SK-N-SH (cell line): ENCODE measurements around the gene XRN2. TPM values are rescaled to one million over a fixed set of nuclear protein-coding genes. Genes with fewer than 3 reads are reported as not detected.

Experiments
- CTCF ChIA-PET: fragments of 300-600, 350-600 bp; formaldehyde crosslinking; extraction: SDS; loops from one replicate; lab custom pipeline; 2021; lab: Yijun Ruan, JAX
- POLR2A ChIA-PET: fragments of 350-600 bp; sonication (Branson Sonifier 250); formaldehyde crosslinking; extraction: SDS; loops from one replicate; lab custom pipeline; 2020; ENCODE audit warnings: antibody characterized with exemption, inconsistent platforms; lab: Yijun Ruan, JAX
- DNase-seq: peaks from one replicate; pipeline ENCODE4 v3.0.0; 2012
- H2AFZ ChIP-seq: fragments of 200-600 bp; sonication (generic); 2 replicates; pipeline ENCODE4 v1.8.1; 2016; ENCODE audit warnings: antibody characterized with exemption, mild to moderate bottlenecking, low read depth
- H3F3A ChIP-seq: fragments of 200-600 bp; sonication (generic); replicated peaks from 2 replicates; pipeline ENCODE3; 2016; ENCODE audit warnings: antibody characterized with exemption, mild to moderate bottlenecking; ENCODE audit not compliant: insufficient read depth
- H3K27ac ChIP-seq, 2 experiments: fragments of 200-500 bp in 1 of 2; fragments of 200-600 bp in 1 of 2; sonication (Bioruptor generic) in 1 of 2; sonication (generic), shearing (Covaris generic) in 1 of 2; 2 replicates each; pipeline versions ENCODE4 v1.5.1 to v1.6.1; 2014 to 2016; ENCODE audit warnings: low read depth in 2 of 2, inconsistent platforms in 1 of 2, low read length in 1 of 2, mild to moderate bottlenecking in 1 of 2, mixed read lengths in 1 of 2
- H3K27me3 ChIP-seq: fragments of 200-600 bp; sonication (generic), shearing (Covaris generic); 2 replicates; pipeline ENCODE4 v1.6.1; 2016; ENCODE audit warnings: mixed run types; ENCODE audit not compliant: insufficient read depth
- H3K36me3 ChIP-seq, 2 experiments: fragments of 200-500 bp in 1 of 2; fragments of 200-600 bp in 1 of 2; sonication (Bioruptor generic) in 1 of 2; sonication (generic) in 1 of 2; replicated peaks in 1 of 2; 2 replicates each; pipeline versions ENCODE3 to v1.5.1; 2014 to 2016; ENCODE audit warnings: low read length in 1 of 2, mild to moderate bottlenecking in 1 of 2; ENCODE audit not compliant: insufficient read depth in 2 of 2, control insufficient read depth in 1 of 2
- H3K4me1 ChIP-seq, 2 experiments: fragments of 200-500 bp in 1 of 2; fragments of 200-600 bp in 1 of 2; sonication (Bioruptor generic) in 1 of 2; sonication (generic), shearing (Covaris generic) in 1 of 2; 2 replicates each; pipeline versions ENCODE4 v1.5.1 to v1.6.1; 2014 to 2016; ENCODE audit warnings: low read depth in 1 of 2, low read length in 1 of 2, mixed run types in 1 of 2; ENCODE audit not compliant: insufficient read depth in 2 of 2, control insufficient read depth in 1 of 2
- H3K4me2 ChIP-seq: fragments of 200-600 bp; sonication (generic), shearing (Covaris generic); 2 replicates; pipeline ENCODE4 v1.6.1; 2017; ENCODE audit warnings: mixed run types
- H3K4me3 ChIP-seq, 2 experiments: fragments of 200-500 bp in 1 of 2; fragments of 200-600 bp in 1 of 2; sonication (Bioruptor generic) in 1 of 2; sonication (generic), shearing (Covaris generic) in 1 of 2; 2 replicates each; pipeline versions ENCODE4 v1.5.1 to v1.8.1; 2014 to 2016; ENCODE audit warnings: low read depth in 2 of 2, inconsistent platforms in 1 of 2, low read length in 1 of 2, mild to moderate bottlenecking in 1 of 2, mixed read lengths in 1 of 2, moderate library complexity in 1 of 2
- H3K79me2 ChIP-seq: fragments of 200-600 bp; sonication (generic); 2 replicates; pipeline ENCODE4 v1.8.1; 2017; ENCODE audit warnings: mild to moderate bottlenecking; ENCODE audit not compliant: insufficient read depth
- H3K9ac ChIP-seq: fragments of 200-600 bp; sonication (generic); 2 replicates; pipeline ENCODE4 v1.6.1; 2017; ENCODE audit warnings: mixed run types
- H3K9me2 ChIP-seq: fragments of 200-600 bp; sonication (generic); 2 replicates; pipeline ENCODE4 v1.6.1; 2017; ENCODE audit warnings: mixed run types
- H3K9me3 ChIP-seq: fragments of 200-600 bp; sonication (generic); 2 replicates; pipeline ENCODE4 v1.6.1; 2017; ENCODE audit warnings: mixed run types, mild to moderate bottlenecking, moderate library complexity
- H4K20me1 ChIP-seq: fragments of 200-600 bp; sonication (generic); 2 replicates; pipeline ENCODE4 v1.6.1; 2017; ENCODE audit warnings: mild to moderate bottlenecking, mixed run types; ENCODE audit not compliant: insufficient read depth
- ELF1 ChIP-seq: IDR thresholded peaks from 2 replicates; pipeline ENCODE4 v1.4.0; 2012
- EP300 ChIP-seq, 2 experiments: IDR thresholded peaks; 2 replicates each; pipeline versions ENCODE4 v1.4.0 to v1.6.1; 2012; ENCODE audit warnings: borderline replicate concordance in 1 of 2, low read depth in 1 of 2, low read length in 1 of 2
- EZH2phosphoT487 ChIP-seq: fragments of 200-600 bp; sonication (generic); IDR thresholded peaks from 2 replicates; pipeline ENCODE4 v1.6.1; 2017; ENCODE audit warnings: low read depth, mixed run types, mild to moderate bottlenecking, antibody characterized with exemption, moderate library complexity, borderline replicate concordance
- FOSL2 ChIP-seq: IDR thresholded peaks from 2 replicates; pipeline ENCODE4 v1.4.0; 2012; ENCODE audit warnings: low read depth, mild to moderate bottlenecking, moderate library complexity, borderline replicate concordance
- FOXJ3 ChIP-seq: sonication (generic); formaldehyde crosslinking; IDR thresholded peaks from 2 replicates; pipeline ENCODE4 v1.5.1; 2020; ENCODE audit warnings: mild to moderate bottlenecking, missing genetic modification reagents
- FOXM1 ChIP-seq: IDR thresholded peaks from 2 replicates; pipeline ENCODE4 v1.4.0; 2012; ENCODE audit warnings: low read depth, mild to moderate bottlenecking
- GABPA ChIP-seq: IDR thresholded peaks from 2 replicates; pipeline ENCODE4 v1.4.0; 2012; ENCODE audit warnings: low read depth, mild to moderate bottlenecking
- IRF3 ChIP-seq: fragments of 150-350 bp; IDR thresholded peaks from 2 replicates; pipeline ENCODE4 v1.6.1; 2016; ENCODE audit warnings: mild to moderate bottlenecking, low read depth, low read length
- MAX ChIP-seq: IDR thresholded peaks from 2 replicates; pipeline ENCODE4 v1.4.0; 2012; ENCODE audit warnings: low read depth
- NFIC ChIP-seq: IDR thresholded peaks from 2 replicates; pipeline ENCODE4 v1.4.0; 2012; ENCODE audit warnings: borderline replicate concordance
- NRF1 ChIP-seq: IDR thresholded peaks from 2 replicates; pipeline ENCODE4 v1.6.1; 2012; ENCODE audit warnings: low read depth, mild to moderate bottlenecking, low read length
- PBX3 ChIP-seq: IDR thresholded peaks from 2 replicates; pipeline ENCODE4; 2012
- RAD21 ChIP-seq: IDR thresholded peaks from 2 replicates; pipeline ENCODE4 v1.6.1; 2012; ENCODE audit warnings: mild to moderate bottlenecking, low read length
- RCOR1 ChIP-seq: fragments of 150-350 bp; IDR thresholded peaks from 2 replicates; pipeline ENCODE4 v1.6.1; 2017; ENCODE audit warnings: antibody characterized with exemption, low read length
- REST ChIP-seq: IDR thresholded peaks from 2 replicates; pipeline ENCODE4 v1.6.1; 2012; ENCODE audit warnings: mild to moderate bottlenecking, low read depth, low read length, moderate library complexity
- RXRA ChIP-seq: IDR thresholded peaks from 2 replicates; pipeline ENCODE4 v1.4.0; 2012; ENCODE audit warnings: low read depth, mild to moderate bottlenecking, borderline replicate concordance
- SIN3A ChIP-seq: IDR thresholded peaks from 2 replicates; pipeline ENCODE4 v1.6.1; 2012; ENCODE audit warnings: low read depth, mild to moderate bottlenecking, low read length, moderate library complexity, borderline replicate concordance
- SMC3 ChIP-seq: IDR thresholded peaks from 2 replicates; pipeline ENCODE4 v1.6.1; 2012; ENCODE audit warnings: low read depth, low read length, improper control_type of control experiment
- TCF12 ChIP-seq: IDR thresholded peaks from 2 replicates; pipeline ENCODE4 v1.4.0; 2012
- USF2 ChIP-seq: fragments of 150-350 bp; IDR thresholded peaks from 2 replicates; pipeline ENCODE4 v1.6.1; 2017; ENCODE audit warnings: antibody characterized with exemption, low read length, low read depth, borderline replicate concordance
- YY1 ChIP-seq: IDR thresholded peaks from 2 replicates; pipeline ENCODE4 v1.4.0; 2012; ENCODE audit warnings: low read depth, mild to moderate bottlenecking
- WGBS: methylation state at CpG from one replicate; pipeline ENCODE4 v1.1.6; 2017; ENCODE audit warnings: low lambda C conversion rate; 5-methylcytosine and 5-hydroxymethylcytosine counted together
- polyA plus RNA-seq, 3 experiments: library from polyadenylated mRNA; depleted of rRNA; stranded (reverse); fragments of >200 nt; gene quantifications; 2 replicates each; pipeline ENCODE4 v1.2.3, GENCODE V29; 2012
- TF ChIP-seq, protein P1 (sequence below): IDR thresholded peaks from 2 replicates; pipeline ENCODE4 v1.4.0; 2012; ENCODE audit warnings: low read depth, borderline replicate concordance

Gene XRN2
- polyA plus RNA-seq, 1 of the 3 experiments (the other 2 are of a cell fraction), result 44.5 TPM

GRCh38 chr20:21303061-21303871 is at the start of gene XRN2 (continued):
- TF ChIP-seq REST (no peak), RCOR1 (no peak), MAX (peak; percentile 98), TCF12 (no peak), GABPA (peak; percentile 89), FOXJ3 (CRISPR knock-in tag) (no peak), NRF1 (no peak), SMC3 (no peak), RXRA (no peak), EP300 (IDR thresholded peaks at IDR 0.05; ENCODE audit: borderline replicate concordance in 1 of 2, low read depth in 1 of 2, low read length in 1 of 2) (no peak), EZH2phosphoT487 (no peak), FOXM1 (no peak)
- TF ChIP-seq, all 33 proteins: peak for 12

DNA sequence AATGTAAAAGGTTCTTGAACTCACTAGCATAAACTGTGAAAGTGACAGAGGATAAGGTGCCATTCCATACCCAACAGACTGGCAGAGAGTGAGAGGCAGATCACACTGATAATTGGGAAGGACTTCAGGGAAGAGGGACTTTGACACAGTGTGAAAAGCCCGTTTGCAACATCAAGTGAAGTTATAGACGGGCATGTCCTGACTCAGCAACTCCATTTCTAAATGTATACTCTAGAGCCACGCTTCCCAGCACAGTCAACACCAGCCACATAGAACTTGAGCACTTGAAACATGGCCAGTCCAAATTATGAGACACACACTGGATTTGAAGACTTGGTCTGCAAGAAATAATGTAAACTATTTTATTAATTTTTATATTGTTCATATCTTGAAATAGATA is 45.9 kb upstream of the XRN2 start:
- H2AFZ ChIP-seq, result no peak overlapping the region
- no peaks in the 10 kb centered on the region for H4K20me1 ChIP-seq
- H3K36me3 ChIP-seq, result no peaks in the 10 kb centered on the region
- no peak overlapping the region for H3K9ac ChIP-seq
- no peak overlapping the region for H3K4me3 ChIP-seq
- H3K4me1 ChIP-seq, result no peaks in the 10 kb centered on the region
- H3K4me2 ChIP-seq, result no peak overlapping the region
- POLR2A ChIA-PET, result no interaction called here
- H3K79me2 ChIP-seq, result no peaks in the 10 kb centered on the region
- H3K9me3 ChIP-seq, result no peaks in the 10 kb centered on the region
- CTCF ChIA-PET, result interaction anchor here (1.3 kb wide), 1 partner anchor 22 kb away, joined by 5 read pairs; no protein-coding TSS in a partner anchor
- no peak overlapping the region for H3K27ac ChIP-seq
- no peaks in the 10 kb centered on the region for H3K27me3 ChIP-seq
- H3K9me2 ChIP-seq, result no peaks in the 10 kb centered on the region
- no peaks in the 10 kb centered on the region for H3F3A ChIP-seq
- no peak for DNase-seq
- 37% methylated on average over 3 of the region's 3 CpGs for WGBS
- no peak for TF ChIP-seq USF2
- TF ChIP-seq FOSL2, result no peak
- no peak for TF ChIP-seq ELF1
- no peak for TF ChIP-seq PBX3
- TF ChIP-seq GABPA, result no peak
- no peak for TF ChIP-seq NFIC
- no peak for TF ChIP-seq RAD21
- TF ChIP-seq SIN3A, result no peak
- TF ChIP-seq IRF3, result no peak
- no peak for TF ChIP-seq RXRA
- TF ChIP-seq, protein P1, sequence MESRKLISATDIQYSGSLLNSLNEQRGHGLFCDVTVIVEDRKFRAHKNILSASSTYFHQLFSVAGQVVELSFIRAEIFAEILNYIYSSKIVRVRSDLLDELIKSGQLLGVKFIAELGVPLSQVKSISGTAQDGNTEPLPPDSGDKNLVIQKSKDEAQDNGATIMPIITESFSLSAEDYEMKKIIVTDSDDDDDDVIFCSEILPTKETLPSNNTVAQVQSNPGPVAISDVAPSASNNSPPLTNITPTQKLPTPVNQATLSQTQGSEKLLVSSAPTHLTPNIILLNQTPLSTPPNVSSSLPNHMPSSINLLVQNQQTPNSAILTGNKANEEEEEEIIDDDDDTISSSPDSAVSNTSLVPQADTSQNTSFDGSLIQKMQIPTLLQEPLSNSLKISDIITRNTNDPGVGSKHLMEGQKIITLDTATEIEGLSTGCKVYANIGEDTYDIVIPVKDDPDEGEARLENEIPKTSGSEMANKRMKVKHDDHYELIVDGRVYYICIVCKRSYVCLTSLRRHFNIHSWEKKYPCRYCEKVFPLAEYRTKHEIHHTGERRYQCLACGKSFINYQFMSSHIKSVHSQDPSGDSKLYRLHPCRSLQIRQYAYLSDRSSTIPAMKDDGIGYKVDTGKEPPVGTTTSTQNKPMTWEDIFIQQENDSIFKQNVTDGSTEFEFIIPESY, result no peak
- no peak for TF ChIP-seq NRF1
- TF ChIP-seq YY1, result no peak
